HFFc6 (cell line): ENCODE measurements around the gene STRA8. TPM values are rescaled to one million over a fixed set of nuclear protein-coding genes. Genes with fewer than 3 reads are reported as not detected.

ENCODE experiments used
- DNase-seq: peaks from one replicate; pipeline ENCODE4 v3.0.0-alpha.2; 2018
- H3K27ac Mint-ChIP-seq: 2 replicates; pipeline ENCODE4 v1.8.0; 2020; ENCODE audit warnings: mild to moderate bottlenecking, mixed read lengths
- H3K27me3 Mint-ChIP-seq: 2 replicates; pipeline ENCODE4 v1.8.0; 2021; ENCODE audit warnings: mild to moderate bottlenecking, moderate library complexity, mixed read lengths; ENCODE audit not compliant: insufficient read depth
- H3K36me3 Mint-ChIP-seq: 2 replicates; pipeline ENCODE4 v1.8.0; 2021; ENCODE audit warnings: low read depth, mixed read lengths
- H3K4me1 Mint-ChIP-seq: 2 replicates; pipeline ENCODE4 v1.8.0; 2020; ENCODE audit warnings: low read depth, mixed read lengths
- H3K4me3 Mint-ChIP-seq: 2 replicates; pipeline ENCODE4 v1.8.0; 2020; ENCODE audit warnings: mild to moderate bottlenecking, moderate library complexity, mixed read lengths
- H3K9me3 Mint-ChIP-seq: 2 replicates; pipeline ENCODE4 v1.8.0; 2020; ENCODE audit warnings: mild to moderate bottlenecking, mixed read lengths
- CTCF ChIP-seq: fragments of 200-600 bp; sonication (generic); IDR thresholded peaks from 2 replicates; pipeline ENCODE4 v1.5.0; 2021; ENCODE audit warnings: antibody characterized with exemption, mild to moderate bottlenecking
- total RNA-seq, 6 experiments: library from RNA; stranded (reverse); fragmentation: NEBNext Ultra II Directional; extraction: Animal tissue kit (Norgen Biotek cat#: 25700); gene quantifications; 2 replicates in 1 of 6; 3 replicates in 5 of 6; pipeline ENCODE4 v1.2.3, GENCODE V29; 2021

Gene STRA8
- total RNA-seq, 6 experiments from 2014 or later: not detected

GRCh38 chr7:135258585-135258984 is 24.9 kb downstream of the STRA8 start:
- Mint-ChIP-seq H3K9me3 (peaks cover 5% of the 10 kb centered on the region), H3K36me3 (no peaks in the 10 kb centered on the region; the same call in 1 of the 2 replicates), H3K4me1 (peaks cover 31% of the 10 kb centered on the region), H3K27ac (no peak overlapping the region), H3K27me3 (peaks cover 6% of the 10 kb centered on the region), H3K4me3 (no peak overlapping the region)
- no peak for TF ChIP-seq CTCF
- DNase-seq: no peak

GRCh38 chr7:135259702-135260101 is 26.1 kb downstream of the STRA8 start:
- Mint-ChIP-seq H3K9me3 (peaks cover 17% of the 10 kb centered on the region), H3K36me3 (no peaks in the 10 kb centered on the region; the same call in 1 of the 2 replicates), H3K27me3 (peaks cover 10% of the 10 kb centered on the region), H3K27ac (no peak overlapping the region), H3K4me3 (no peak overlapping the region), H3K4me1 (peaks cover 20% of the 10 kb centered on the region)
- DNase-seq: no peak
- TF ChIP-seq CTCF: no peak

GRCh38 chr7:135260470-135260869 is 26.8 kb downstream of the STRA8 start:
- no peak overlapping the region for H3K27ac Mint-ChIP-seq
- H3K4me3 Mint-ChIP-seq: no peak overlapping the region
- no peaks in the 10 kb centered on the region; the same call in 1 of the 2 replicates for H3K36me3 Mint-ChIP-seq
- peaks cover 10% of the 10 kb centered on the region for H3K27me3 Mint-ChIP-seq
- no peak for TF ChIP-seq CTCF
- peaks cover 17% of the 10 kb centered on the region for H3K9me3 Mint-ChIP-seq
- DNase-seq: no peak
- H3K4me1 Mint-ChIP-seq: peaks cover 14% of the 10 kb centered on the region

- TF ChIP-seq CTCF: no peak
- no peak for DNase-seq
- H3K4me1 Mint-ChIP-seq: peaks cover 14% of the 10 kb centered on the region
- no peak overlapping the region for H3K4me3 Mint-ChIP-seq
- no peaks in the 10 kb centered on the region; the same call in 1 of the 2 replicates for H3K36me3 Mint-ChIP-seq
- peaks cover 23% of the 10 kb centered on the region for H3K9me3 Mint-ChIP-seq
- peaks cover 10% of the 10 kb centered on the region for H3K27me3 Mint-ChIP-seq
- no peak overlapping the region for H3K27ac Mint-ChIP-seq
Observed at GRCh38 chr7:135260930-135261721, 27.5 kb downstream of the STRA8 start.

- no peak for TF ChIP-seq CTCF
- H3K4me1 Mint-ChIP-seq: peaks cover 14% of the 10 kb centered on the region
- H3K4me3 Mint-ChIP-seq: no peak overlapping the region
- H3K27me3 Mint-ChIP-seq: peaks cover 8% of the 10 kb centered on the region
- H3K27ac Mint-ChIP-seq: no peak overlapping the region
- no peaks in the 10 kb centered on the region; the same call in 1 of the 2 replicates for H3K36me3 Mint-ChIP-seq
- H3K9me3 Mint-ChIP-seq: peaks cover 29% of the 10 kb centered on the region
- DNase-seq: no peak
Observed at GRCh38 chr7:135262623-135263320, 29.1 kb downstream of the STRA8 start.
